K562 (cell line): Measurements from ENCODE around the gene CD55. TPM values are rescaled to one million over a fixed set of nuclear protein-coding genes. Genes with fewer than 3 reads are reported as not detected.
"Not testable (repeated sequence)": the region's sequence is repeated elsewhere in the genome, so short reads cannot be mapped to it uniquely, and the experiment has no call there.

ENCODE experiments used
- ATAC-seq: fragments of 200-7000 bp; cut with Tn5 transposase; 3 replicates; pipeline ENCODE4 v1.9.1; 2020; ENCODE audit warnings: moderate library complexity
- BruUV-seq: library from RNA; stranded (reverse); fragments of 400-500 nt; replicated peaks from 2 replicates; lab custom pipeline; 2021; lab: Mats Ljungman, UMichigan
- CTCF ChIA-PET: fragments of 300-600 bp; formaldehyde crosslinking; extraction: SDS; loops from one replicate; lab custom pipeline; 2021; ENCODE audit warnings: low intra/inter-chr PET ratio; lab: Yijun Ruan, JAX
- POLR2A ChIA-PET: fragments of 300-600, 350-650 bp; sonication (Branson Sonifier 250); formaldehyde crosslinking; extraction: SDS; loops from one replicate; lab custom pipeline; 2021; ENCODE audit warnings: antibody characterized with exemption, inconsistent platforms; lab: Yijun Ruan, JAX
- DNase-seq, 4 experiments: peaks; one replicate each; pipeline versions ENCODE4 v3.0.0 to v3.0.0-alpha.2; 2011 to 2018; ENCODE audit warnings: low spot score in 3 of 4, mixed read lengths in 3 of 4; ENCODE audit errors: extremely low read depth in 1 of 4
- FAIRE-seq: peaks from 2 replicates; lab custom pipeline; 2011; peaks lifted over from hg19 to GRCh38; lab: Jason Lieb, UNC
- H2AFZ ChIP-seq: 2 replicates; pipeline ENCODE4 v1.6.0; 2011; ENCODE audit warnings: low read depth, low read length, control low read depth, inconsistent platforms
- H3K27ac ChIP-seq: fragments of 200-600 bp; 3 replicates; pipeline ENCODE4 v1.8.0; 2011; ENCODE audit warnings: low read depth, mild to moderate bottlenecking, control low read depth, inconsistent platforms, low read length, moderate library complexity, mixed read lengths; ENCODE audit errors: extremely low read depth
- H3K27me3 ChIP-seq, 2 experiments: fragments of 300-600 bp in 1 of 2; 2 replicates in 1 of 2; 3 replicates in 1 of 2; pipeline versions ENCODE4 v1.6.0 to v1.8.0; 2011; ENCODE audit warnings: inconsistent platforms in 2 of 2, low read length in 2 of 2, mild to moderate bottlenecking in 1 of 2, mixed read lengths in 1 of 2, moderate library complexity in 1 of 2; ENCODE audit not compliant: control insufficient read depth in 2 of 2, insufficient read depth in 2 of 2
- H3K36me3 ChIP-seq: fragments of 300-600 bp; 3 replicates; pipeline ENCODE4 v1.8.0; 2011; ENCODE audit warnings: mild to moderate bottlenecking, low read length, inconsistent platforms; ENCODE audit not compliant: control insufficient read depth, insufficient read depth
- H3K4me1 ChIP-seq, 2 experiments: fragments of 200-600 bp in 1 of 2; replicated peaks in 1 of 2; 2 replicates in 1 of 2; 3 replicates in 1 of 2; pipeline versions ENCODE4 v1.5.1 to v1.8.0; 2011; ENCODE audit warnings: inconsistent platforms in 2 of 2, low read length in 2 of 2, mild to moderate bottlenecking in 1 of 2, mixed read lengths in 1 of 2, moderate library complexity in 1 of 2; ENCODE audit not compliant: control insufficient read depth in 2 of 2, insufficient read depth in 2 of 2
- H3K4me2 ChIP-seq: 2 replicates; pipeline ENCODE4 v1.6.1; 2011; ENCODE audit warnings: low read length, control low read depth, inconsistent platforms, mixed read lengths; ENCODE audit not compliant: insufficient read depth
- H3K4me3 ChIP-seq: fragments of 200-600 bp; sonication (generic), shearing (Covaris generic); 2 replicates; pipeline ENCODE4 v1.5.1; 2016; ENCODE audit warnings: control low read depth, inconsistent platforms
- H3K79me2 ChIP-seq: fragments of 200-600 bp; 3 replicates; pipeline ENCODE4 v1.8.0; 2011; ENCODE audit warnings: low read length, inconsistent platforms; ENCODE audit not compliant: control insufficient read depth, insufficient read depth
- H3K9ac ChIP-seq, 2 experiments: 2 replicates each; pipeline versions ENCODE4 v1.6.0 to v1.6.1; 2011; ENCODE audit warnings: low read depth in 2 of 2, low read length in 2 of 2, control low read depth in 1 of 2, inconsistent platforms in 1 of 2, mild to moderate bottlenecking in 1 of 2, mixed read lengths in 1 of 2; ENCODE audit not compliant: insufficient read depth in 1 of 2
- H3K9me1 ChIP-seq: one replicate; pipeline ENCODE4 v1.6.0; 2011; ENCODE audit warnings: inconsistent platforms, mild to moderate bottlenecking, low read length, moderate library complexity; ENCODE audit not compliant: control insufficient read depth, insufficient read depth
- H3K9me3 ChIP-seq: replicated peaks from 2 replicates; pipeline ENCODE4 v1.5.1; 2011; ENCODE audit warnings: low read depth, low read length, inconsistent platforms; ENCODE audit not compliant: control insufficient read depth, insufficient read depth
- H4K20me1 ChIP-seq: replicated peaks from 2 replicates; pipeline ENCODE4 v1.6.1; 2011; ENCODE audit warnings: low read length, inconsistent platforms, mixed read lengths; ENCODE audit not compliant: control insufficient read depth, insufficient read depth
- BCOR ChIP-seq: fragments of 450-650 bp; IDR thresholded peaks from 2 replicates; pipeline ENCODE4 v1.6.1; 2016
- HDAC2 ChIP-seq: fragments of 450-650 bp; IDR thresholded peaks from 2 replicates; pipeline ENCODE4 v1.6.1; 2016; ENCODE audit warnings: mild to moderate bottlenecking
- KDM1A ChIP-seq, 2 experiments: fragments of 450-650 bp; IDR thresholded peaks; 2 replicates each; pipeline ENCODE4 v1.6.1; 2016; ENCODE audit warnings: mild to moderate bottlenecking in 2 of 2
- RBM25 ChIP-seq: fragments of 200-400 bp; formaldehyde crosslinking; IDR thresholded peaks from 2 replicates; pipeline ENCODE4 v1.6.1; 2018; ENCODE audit warnings: low read length, low read depth, moderate library complexity; ENCODE audit not compliant: severe bottlenecking
- SMARCA5 ChIP-seq: fragments of 450-650 bp; IDR thresholded peaks from 2 replicates; pipeline ENCODE4 v1.6.1; 2016
- ZNF146 ChIP-seq: IDR thresholded peaks from one replicate; pipeline ENCODE4 v1.6.1; 2018; ENCODE audit warnings: missing compliant biosample characterization; ENCODE audit not compliant: unreplicated experiment
- WGBS: fragments of 100-300 bp; shearing (Covaris generic); methylation state at CpG from one replicate; pipeline ENCODE4 v1.1.6; 2016; ENCODE audit warnings: low coverage, mixed read lengths; ENCODE audit not compliant: insufficient coverage; ENCODE audit errors: missing lambda C conversion rate; 5-methylcytosine and 5-hydroxymethylcytosine counted together
- in situ Hi-C: fragments of 300-500 bp; cut with MboI; formaldehyde crosslinking; loops from 4 replicates; pipeline ENCODE4 v1.15.0; 2018; ENCODE audit warnings: inconsistent platforms, mixed read lengths
- intact Hi-C: fragments of 100-400 bp; cut with micrococcal nuclease; formaldehyde crosslinking; loops from 2 replicates; pipeline ENCODE4 v1.14.2; 2022
- polyA plus RNA-seq, 8 experiments: library from polyadenylated mRNA; depleted of rRNA in 4 of 8; stranded (reverse) in 5 of 8; unstranded in 3 of 8; fragments of >200 nt; fragmentation: Nextera tagmentation in 2 of 8; fragmentation: Illumina TruSeq in 1 of 8; extraction: Ambion mirVana in 2 of 8; extraction: Trizol in 1 of 8; gene quantifications; 2 replicates each; pipeline versions ENCODE4 v1.2.1 to v1.2.3, GENCODE V29; 2011 to 2014; ENCODE audit warnings: inconsistent platforms in 1 of 8, missing spikeins in 1 of 8
- total RNA-seq, 7 experiments: library from RNA; depleted of rRNA in 6 of 7; stranded (reverse); fragments of >200 nt in 6 of 7; fragmentation: Illumina TruSeq in 2 of 7; extraction: Trizol in 2 of 7; gene quantifications; 2 replicates each; pipeline versions ENCODE4 v1.2.1 to v1.2.3, GENCODE V29; 2011 to 2021; ENCODE audit warnings: low replicate concordance in 1 of 7

CD55 gene
- total and polyA plus RNA-seq, 9 of the 15 experiments (the other 6 are each of a cell fraction or from before 2014, with no cell fraction given): 17.7 to 150 (median 97.0) TPM

- in situ Hi-C loops, H3K4me2 ChIP-seq: not testable (repeated sequence)
- POLR2A ChIA-PET: interaction anchor here (1.0 kb wide), 1 partner anchor 16 kb away, joined by 4 read pairs; no protein-coding TSS in a partner anchor
These were observed 1.4 kb upstream of the CD55 start for GRCh38 chr1:207320105-207320504.

More at GRCh38 chr1:207320105-207320504, 1.4 kb upstream of the CD55 start:
- H3K4me3 ChIP-seq, H3K27ac ChIP-seq, H3K9ac ChIP-seq, CTCF ChIA-PET, H3K9me1 ChIP-seq, H3K9me3 ChIP-seq: not testable (repeated sequence)
- H3K4me1 ChIP-seq: peaks cover 33 to 46% of the 10 kb centered on the region in 2 experiments
- H3K79me2 ChIP-seq: peaks cover 35% of the 10 kb centered on the region
- H3K36me3 ChIP-seq: peaks cover 19% of the 10 kb centered on the region
- TF ChIP-seq KDM1A (IDR thresholded peaks at IDR 0.05) (peak; percentile 68 to 80; a peak in 3 of 4 replicates), SMARCA5 (peak; percentile 57; the same call in 1 of the 2 replicates), BCOR (peak; percentile 83), RBM25 (peak; percentile 65), ZNF146 (CRISPR knock-in tag) (peak; percentile 98), HDAC2 (0 out of 2 replicates have a peak, but pooled peaks have one; percentile 37)
- TF ChIP-seq, all 486 proteins: peak for 6; not testable (repeated sequence) for 480
- H2AFZ ChIP-seq, BruUV-seq, DNase-seq, H3K27me3 ChIP-seq, FAIRE-seq, ATAC-seq, H4K20me1 ChIP-seq: not testable (repeated sequence)
- intact Hi-C loops: loop anchor here (2.0 to 5.0 kb wide), 5 partner anchors 79 to 377 kb away; no protein-coding TSS in a partner anchor
- WGBS: 64% methylated on average over 1 of the region's 1 CpG
